Breast epithelium (tissue), 3 donors: ENCODE data around the gene TXNRD2.

Experiments used
- CTCF ChIP-seq, 3 donors: fragments of 450-650 bp; IDR thresholded peaks; one replicate each; pipeline ENCODE4 v1.5.1; 2016 to 2017; ENCODE audit warnings: antibody characterized with exemption in 3 of 3, mild to moderate bottlenecking in 3 of 3, moderate library complexity in 3 of 3
- POLR2AphosphoS5 ChIP-seq, 3 donors: sonication (generic); formaldehyde crosslinking; IDR thresholded peaks; one replicate each; pipeline ENCODE4 v1.6.1; 2017; ENCODE audit warnings: antibody characterized with exemption in 3 of 3

GRCh38 chr22:19940536-19941364, 868 bp downstream of the TXNRD2 start:
- no peak for TF ChIP-seq POLR2AphosphoS5 (IDR thresholded peaks at IDR 0.05)
- TF ChIP-seq CTCF (IDR thresholded peaks at IDR 0.05): no peak
